GM18870 (cell line): Measurements from ENCODE around the gene IFNGR2.
"Not testable (repeated sequence)": the region's sequence is repeated elsewhere in the genome, so short reads cannot be mapped to it uniquely, and the experiment has no call there.

Source experiments
- ATAC-seq: cut with Tn5 transposase; IDR thresholded peaks from one replicate; pipeline ENCODE4 v1.9.1; 2021; ENCODE audit warnings: moderate library complexity; ENCODE audit not compliant: unreplicated experiment

The IFNGR2 gene

GRCh38 chr21:33434770-33435360 lies 31.7 kb downstream of the IFNGR2 start:
- ATAC-seq: peak; percentile 89

DNA sequence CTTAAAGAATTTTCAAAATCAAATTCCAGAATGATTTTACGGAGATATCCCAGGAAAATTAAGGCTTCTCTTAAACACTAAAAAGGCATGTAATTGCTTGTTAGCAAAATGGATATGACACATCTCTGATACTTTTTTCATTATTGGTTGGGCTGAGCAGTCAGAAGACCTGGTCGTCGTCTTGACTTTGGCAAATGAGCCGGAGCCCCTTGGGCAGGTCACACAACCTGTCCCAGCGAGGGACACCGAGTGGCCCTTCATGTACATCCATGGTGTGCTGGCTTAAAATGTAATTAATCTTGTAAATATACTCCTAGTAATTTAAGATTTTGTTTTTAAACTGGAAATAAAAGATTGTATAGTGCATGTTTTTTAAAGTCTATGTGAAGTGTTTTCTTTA lies 33.9 kb downstream of the IFNGR2 start:
- no peak for ATAC-seq

DNA sequence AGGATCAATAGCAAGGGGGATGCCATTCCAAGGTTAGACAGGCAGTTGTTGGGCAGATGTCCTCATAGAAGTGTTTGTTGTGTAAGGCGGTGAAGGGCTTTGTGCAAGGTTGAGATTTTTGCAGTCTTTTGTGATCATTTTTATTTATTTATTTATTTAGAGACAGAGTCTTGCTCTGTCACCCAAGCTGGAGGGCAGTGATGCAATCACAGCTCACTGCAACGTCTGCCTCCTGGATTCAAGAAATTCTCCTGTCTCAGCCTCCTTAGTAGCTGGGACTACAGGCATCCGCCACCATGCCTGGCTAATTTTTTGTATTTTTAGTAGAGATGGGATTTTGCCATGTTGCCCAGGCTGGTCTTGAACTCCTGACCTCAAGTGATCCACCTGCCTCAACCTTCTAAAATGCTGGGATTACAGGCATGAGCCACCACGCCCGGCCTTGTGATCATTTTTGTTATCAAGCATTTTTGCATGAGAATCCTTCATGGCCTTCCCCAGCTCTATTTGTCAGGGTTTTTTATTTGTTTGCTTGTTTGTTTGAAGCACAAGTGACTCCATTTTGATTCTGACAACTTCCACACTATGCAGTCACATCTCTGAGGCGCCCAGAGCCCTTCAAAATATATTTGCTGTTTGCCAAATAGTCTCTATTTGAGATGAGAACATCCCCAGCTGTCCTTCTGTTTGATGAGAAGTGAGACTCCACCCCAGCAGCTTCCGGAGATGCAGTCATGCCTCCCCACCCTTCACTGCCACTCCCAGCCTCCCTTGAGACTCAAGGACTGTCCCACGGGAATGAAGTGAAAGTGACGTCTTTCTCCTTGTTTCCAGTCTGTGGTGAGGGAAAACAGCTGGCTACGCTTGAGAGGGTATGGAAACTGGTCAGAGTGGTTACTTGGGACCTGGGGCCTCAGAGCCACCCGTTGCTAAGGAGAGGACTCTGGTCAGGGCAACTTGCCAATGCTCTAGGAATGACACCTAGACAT lies 38.6 kb downstream of the IFNGR2 start:
- ATAC-seq: peak; percentile 65

- no peak for ATAC-seq
These were observed 40.0 kb downstream of the IFNGR2 start for GRCh38 chr21:33443194-33443593.

DNA sequence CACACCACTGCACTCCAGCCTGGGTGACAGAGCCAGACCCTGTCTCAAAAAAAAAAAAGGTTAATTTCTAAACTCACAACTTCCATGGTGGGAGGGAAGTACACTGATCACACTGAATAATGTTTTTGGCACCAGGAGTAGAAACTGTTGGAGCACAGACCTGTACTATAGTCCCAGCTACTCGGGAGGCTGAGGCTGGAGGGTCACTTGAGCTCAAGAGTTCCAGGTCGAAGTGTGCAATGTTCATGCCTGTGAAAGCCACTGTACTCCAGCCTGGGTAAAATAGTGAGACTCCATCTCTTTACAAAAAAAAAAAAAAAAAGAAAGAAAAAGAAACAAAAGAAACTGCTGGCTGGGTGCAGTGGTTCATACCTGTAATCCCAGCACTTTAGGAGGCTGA lies 41.3 kb downstream of the IFNGR2 start:
- no peak for ATAC-seq

DNA sequence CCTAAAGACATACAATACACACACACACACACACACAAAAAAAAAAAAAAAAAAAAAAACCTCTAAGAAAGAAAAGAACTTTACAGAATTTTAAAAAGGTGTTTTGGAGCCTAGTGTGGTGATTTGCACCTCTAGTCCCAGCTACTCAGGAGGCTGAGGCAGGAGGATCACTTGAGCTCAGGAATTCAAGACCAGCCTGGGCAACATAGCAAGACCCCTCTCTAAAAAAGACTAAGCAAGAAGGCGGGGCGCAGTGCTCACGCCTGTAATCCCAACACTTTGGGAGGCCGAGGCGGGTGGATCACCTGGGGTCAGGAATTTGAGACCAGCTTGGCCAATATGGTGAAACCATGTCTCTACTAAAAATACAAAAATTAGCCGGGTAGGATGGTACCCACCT lies 43.4 kb downstream of the IFNGR2 start:
- ATAC-seq: not testable (repeated sequence)

GRCh38 chr21:33449616-33450015 lies 46.4 kb downstream of the IFNGR2 start:
- no peak for ATAC-seq

DNA sequence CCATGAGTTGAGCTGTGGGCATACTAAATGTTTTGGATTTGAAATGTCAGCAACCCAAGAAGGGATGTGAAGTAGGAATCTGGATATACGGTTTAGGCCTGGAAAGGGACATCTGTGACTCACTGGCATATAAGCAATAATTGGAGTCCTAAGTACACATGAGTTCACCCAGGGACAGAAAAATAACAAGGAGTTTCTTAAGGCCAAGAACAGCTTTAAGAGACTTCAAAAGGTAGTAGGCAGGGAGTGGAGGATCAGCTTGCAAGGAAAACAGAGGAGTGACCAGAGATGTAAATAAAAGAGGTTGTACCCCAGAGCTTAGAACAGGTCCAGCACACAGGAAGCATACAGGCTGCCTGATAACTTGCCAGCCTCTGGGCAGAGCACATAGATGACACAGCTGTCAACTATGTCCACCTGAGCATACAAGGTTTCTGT lies 48.4 kb downstream of the IFNGR2 start:
- no peak for ATAC-seq

GRCh38 chr21:33452362-33452761 lies 49.1 kb downstream of the IFNGR2 start:
- no peak for ATAC-seq

DNA sequence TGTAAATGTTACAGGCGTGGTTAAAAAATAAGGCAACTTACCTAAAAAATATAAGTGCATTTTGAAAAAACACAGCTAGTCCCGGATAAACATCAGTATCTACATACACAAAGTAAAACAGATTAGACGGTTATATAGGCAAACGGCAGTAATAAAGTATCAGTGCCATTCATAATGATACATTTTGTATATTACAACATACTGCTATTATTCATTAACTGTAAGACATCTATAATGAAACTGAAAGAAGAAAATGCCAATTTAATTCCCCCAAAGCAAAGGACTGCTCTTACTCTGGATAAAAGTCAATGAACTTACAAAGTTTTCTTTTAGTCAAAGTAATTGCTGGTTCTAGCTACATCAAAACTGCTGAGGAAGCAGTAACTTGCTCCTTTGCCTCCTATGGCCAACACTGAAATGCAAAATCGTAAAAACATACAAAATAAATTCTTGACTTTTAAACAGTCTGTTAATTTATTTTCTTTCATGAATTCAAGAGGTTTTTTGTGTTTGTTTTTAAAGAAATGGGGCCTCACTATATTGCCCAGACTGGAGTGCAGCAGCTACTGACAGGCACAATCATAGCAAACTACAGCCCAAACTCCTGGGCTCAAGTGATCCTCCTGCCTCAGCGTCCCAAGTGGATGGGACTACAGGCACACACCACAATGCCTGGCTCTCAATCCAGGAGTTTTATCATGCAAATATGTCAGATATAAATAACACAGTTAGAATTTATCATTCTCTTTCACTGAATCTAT lies 52.7 kb downstream of the IFNGR2 start:
- no peak for ATAC-seq

DNA sequence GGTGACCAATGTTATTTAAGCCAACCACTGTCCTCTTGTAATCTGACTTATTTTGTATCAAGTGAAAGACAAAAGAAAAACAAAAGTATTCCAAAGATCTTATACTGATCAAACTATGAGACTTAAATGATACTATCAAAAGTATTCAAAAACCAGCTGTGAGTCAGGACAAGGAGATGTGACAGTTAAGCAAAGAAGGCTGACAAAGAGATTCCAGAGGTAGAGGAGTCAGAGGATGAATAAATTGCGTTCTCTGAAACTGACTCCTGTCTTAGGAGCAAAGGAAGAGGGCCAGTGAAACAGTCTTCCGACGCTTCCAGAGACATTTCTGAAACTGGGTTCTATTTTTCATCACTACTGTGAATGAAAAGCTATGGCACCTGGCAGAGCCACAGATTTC lies 55.6 kb downstream of the IFNGR2 start:
- no peak for ATAC-seq

GRCh38 chr21:33461538-33462250 lies 58.5 kb downstream of the IFNGR2 start:
- no peak for ATAC-seq

GRCh38 chr21:33469183-33469582 lies 66.0 kb downstream of the IFNGR2 start:
- ATAC-seq: not testable (repeated sequence)

DNA sequence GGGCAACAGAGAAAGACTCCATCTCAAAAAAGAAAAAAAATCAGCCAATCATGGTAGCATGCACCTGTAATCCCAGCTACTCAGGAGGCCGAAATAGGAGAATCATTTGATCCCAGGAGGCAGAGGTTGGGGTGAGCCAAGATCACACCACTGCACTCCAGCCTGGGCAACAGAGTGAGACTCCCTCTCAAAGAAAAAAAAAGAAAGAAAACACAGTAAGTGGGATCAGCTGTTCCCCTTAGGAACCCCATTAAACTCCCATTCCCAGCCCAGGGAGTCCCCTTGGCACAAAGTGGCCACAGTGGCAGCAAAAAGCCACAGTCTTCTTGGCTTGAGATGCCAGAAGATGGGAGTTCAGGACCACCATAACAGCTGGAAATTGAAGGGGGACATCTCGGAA lies 67.5 kb downstream of the IFNGR2 start:
- ATAC-seq: no peak

DNA sequence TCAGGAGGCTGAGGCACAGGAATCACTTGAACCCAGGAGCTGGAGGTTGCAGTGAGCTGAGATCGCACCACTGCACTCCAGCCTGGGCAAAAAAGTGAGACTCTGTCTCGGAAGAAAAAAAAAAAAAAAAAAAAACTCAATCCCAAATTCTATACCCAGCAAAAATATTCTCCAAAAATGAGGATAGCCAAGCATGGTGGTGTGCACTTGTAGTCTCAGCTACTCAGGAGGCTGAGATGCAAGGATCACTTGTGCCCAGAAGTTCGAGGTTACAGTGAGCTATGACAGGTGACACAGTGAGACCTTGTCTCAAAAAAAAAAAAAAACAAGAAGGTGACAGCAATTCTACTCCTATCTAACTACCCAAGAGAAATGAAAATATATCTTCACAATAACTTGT lies 70.1 kb downstream of the IFNGR2 start:
- no peak for ATAC-seq

GRCh38 chr21:33477066-33477465 lies 73.9 kb downstream of the IFNGR2 start:
- ATAC-seq: no peak

DNA sequence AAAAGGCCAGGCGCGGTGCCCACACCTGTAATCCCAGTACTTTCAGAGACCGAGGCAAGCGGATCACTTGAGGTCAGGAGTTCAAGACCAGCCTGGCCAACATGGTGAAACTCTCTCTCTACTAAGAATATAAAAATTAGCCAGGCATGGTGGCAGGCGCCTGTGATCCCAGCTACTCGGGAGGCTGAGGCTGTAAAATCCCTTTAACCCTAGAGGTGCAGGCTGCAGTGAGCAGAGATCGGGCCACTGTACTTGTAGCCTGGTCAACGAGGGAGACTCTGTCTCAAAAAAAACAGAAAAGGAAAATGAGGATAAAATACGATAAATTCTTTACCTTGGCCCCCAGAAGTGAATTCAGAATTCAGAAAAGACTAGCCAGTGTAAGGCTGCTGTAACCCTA lies 75.0 kb downstream of the IFNGR2 start:
- no peak for ATAC-seq

- peak; percentile 17 for ATAC-seq
These were observed 75.9 kb downstream of the IFNGR2 start for GRCh38 chr21:33478935-33479678.

- peak; percentile 59 for ATAC-seq
These were observed 76.7 kb downstream of the IFNGR2 start, which contains the start of gene TMEM50B for GRCh38 chr21:33479679-33480480. Gene TMEM50B (minus strand): TSS chr21:33479974. CDS start chr21:33468885, 11,089 bp downstream.
